Measurements from ENCODE around the gene ITSN2.

DNA sequence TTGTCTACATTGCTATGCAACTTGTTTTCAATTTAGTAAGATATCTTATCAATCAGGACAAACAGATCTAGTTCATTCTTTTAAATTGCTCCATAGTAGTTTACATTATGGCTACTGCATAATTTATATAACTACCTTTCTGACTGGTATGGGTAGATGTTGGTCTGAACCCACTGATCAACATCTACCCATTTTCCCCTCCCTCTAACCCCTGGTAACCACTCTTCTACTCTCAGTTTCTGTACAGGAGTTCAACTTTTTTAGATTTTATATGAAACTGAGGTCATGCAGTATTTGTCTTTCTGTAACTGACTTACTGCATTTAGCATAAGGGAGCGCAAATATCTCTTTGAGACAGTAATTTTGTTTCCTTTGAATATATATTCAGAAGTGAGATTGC, 73.2 kb downstream of the ITSN2 start:
- TF ChIP-seq EZH2 (IDR thresholded peaks at IDR 0.05; ENCODE audit: low read length, missing control alignments) = no peak
- TF ChIP-seq, protein P1, sequence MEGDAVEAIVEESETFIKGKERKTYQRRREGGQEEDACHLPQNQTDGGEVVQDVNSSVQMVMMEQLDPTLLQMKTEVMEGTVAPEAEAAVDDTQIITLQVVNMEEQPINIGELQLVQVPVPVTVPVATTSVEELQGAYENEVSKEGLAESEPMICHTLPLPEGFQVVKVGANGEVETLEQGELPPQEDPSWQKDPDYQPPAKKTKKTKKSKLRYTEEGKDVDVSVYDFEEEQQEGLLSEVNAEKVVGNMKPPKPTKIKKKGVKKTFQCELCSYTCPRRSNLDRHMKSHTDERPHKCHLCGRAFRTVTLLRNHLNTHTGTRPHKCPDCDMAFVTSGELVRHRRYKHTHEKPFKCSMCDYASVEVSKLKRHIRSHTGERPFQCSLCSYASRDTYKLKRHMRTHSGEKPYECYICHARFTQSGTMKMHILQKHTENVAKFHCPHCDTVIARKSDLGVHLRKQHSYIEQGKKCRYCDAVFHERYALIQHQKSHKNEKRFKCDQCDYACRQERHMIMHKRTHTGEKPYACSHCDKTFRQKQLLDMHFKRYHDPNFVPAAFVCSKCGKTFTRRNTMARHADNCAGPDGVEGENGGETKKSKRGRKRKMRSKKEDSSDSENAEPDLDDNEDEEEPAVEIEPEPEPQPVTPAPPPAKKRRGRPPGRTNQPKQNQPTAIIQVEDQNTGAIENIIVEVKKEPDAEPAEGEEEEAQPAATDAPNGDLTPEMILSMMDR (conservative IDR thresholded peaks at IDR 0.05 in 1 of 2, IDR thresholded peaks at IDR 0.05 in 1 of 2; ENCODE audit: low read depth in 1 of 2, low read length in 2 of 2) = no peak
